ENCODE results near the gene DCDC1. TPM values are rescaled to one million over a fixed set of nuclear protein-coding genes. Genes with fewer than 3 reads are reported as not detected.

DCDC1 gene
- total RNA-seq, 1 donor from 2014 or later = 0.44 TPM

- Mint-ChIP-seq H3K36me3 (ENCODE audit: low read depth, unreplicated experiment) (no peaks in the 10 kb centered on the region), H3K4me1 (ENCODE audit: unreplicated experiment) (no peaks in the 10 kb centered on the region), H3K27ac (ENCODE audit: unreplicated experiment) (no peak overlapping the region), H3K27me3 (ENCODE audit: unreplicated experiment) (no peaks in the 10 kb centered on the region), H3K9me3 (ENCODE audit: unreplicated experiment) (no peaks in the 10 kb centered on the region), H3K4me3 (ENCODE audit: unreplicated experiment) (no peak overlapping the region)
- no peak for TF ChIP-seq CTCF (IDR thresholded peaks at IDR 0.05; ENCODE audit: unreplicated experiment)
- no peak for DNase-seq (ENCODE audit: low spot score)
These were observed 218.7 kb downstream of the DCDC1 start for GRCh38 chr11:31150841-31151240.

- no peak overlapping the region for H3K4me3 Mint-ChIP-seq (ENCODE audit: unreplicated experiment)
- H3K27me3 Mint-ChIP-seq (ENCODE audit: unreplicated experiment) = no peaks in the 10 kb centered on the region
- no peaks in the 10 kb centered on the region for H3K9me3 Mint-ChIP-seq (ENCODE audit: unreplicated experiment)
- DNase-seq (ENCODE audit: low spot score) = no peak
- no peak overlapping the region for H3K27ac Mint-ChIP-seq (ENCODE audit: unreplicated experiment)
- no peaks in the 10 kb centered on the region for H3K4me1 Mint-ChIP-seq (ENCODE audit: unreplicated experiment)
- H3K36me3 Mint-ChIP-seq (ENCODE audit: low read depth, unreplicated experiment) = no peaks in the 10 kb centered on the region
- no peak for TF ChIP-seq CTCF (IDR thresholded peaks at IDR 0.05; ENCODE audit: unreplicated experiment)
These were observed 219.5 kb downstream of the DCDC1 start for GRCh38 chr11:31150011-31150410.

- DNase-seq (ENCODE audit: low spot score) = no peak
- no peaks in the 10 kb centered on the region for H3K4me1 Mint-ChIP-seq (ENCODE audit: unreplicated experiment)
- H3K4me3 Mint-ChIP-seq (ENCODE audit: unreplicated experiment) = no peak overlapping the region
- TF ChIP-seq CTCF (IDR thresholded peaks at IDR 0.05; ENCODE audit: unreplicated experiment) = no peak
- H3K27me3 Mint-ChIP-seq (ENCODE audit: unreplicated experiment) = no peaks in the 10 kb centered on the region
- H3K9me3 Mint-ChIP-seq (ENCODE audit: unreplicated experiment) = no peaks in the 10 kb centered on the region
- H3K36me3 Mint-ChIP-seq (ENCODE audit: low read depth, unreplicated experiment) = no peaks in the 10 kb centered on the region
- H3K27ac Mint-ChIP-seq (ENCODE audit: unreplicated experiment) = no peak overlapping the region
These were observed 227.8 kb downstream of the DCDC1 start for GRCh38 chr11:31141789-31142188.

- Mint-ChIP-seq H3K27ac (ENCODE audit: unreplicated experiment) (no peak overlapping the region), H3K9me3 (ENCODE audit: unreplicated experiment) (no peaks in the 10 kb centered on the region), H3K36me3 (ENCODE audit: low read depth, unreplicated experiment) (no peaks in the 10 kb centered on the region), H3K4me1 (ENCODE audit: unreplicated experiment) (no peaks in the 10 kb centered on the region), H3K27me3 (ENCODE audit: unreplicated experiment) (no peaks in the 10 kb centered on the region), H3K4me3 (ENCODE audit: unreplicated experiment) (no peak overlapping the region)
- TF ChIP-seq CTCF (IDR thresholded peaks at IDR 0.05; ENCODE audit: unreplicated experiment) = no peak
- DNase-seq (ENCODE audit: low spot score) = no peak
These were observed 230.1 kb downstream of the DCDC1 start for GRCh38 chr11:31139479-31139878.

- Mint-ChIP-seq H3K4me3 (ENCODE audit: unreplicated experiment) (no peak overlapping the region), H3K9me3 (ENCODE audit: unreplicated experiment) (no peaks in the 10 kb centered on the region), H3K27me3 (ENCODE audit: unreplicated experiment) (no peaks in the 10 kb centered on the region), H3K27ac (ENCODE audit: unreplicated experiment) (no peak overlapping the region), H3K36me3 (ENCODE audit: low read depth, unreplicated experiment) (no peaks in the 10 kb centered on the region), H3K4me1 (ENCODE audit: unreplicated experiment) (no peaks in the 10 kb centered on the region)
- TF ChIP-seq CTCF (IDR thresholded peaks at IDR 0.05; ENCODE audit: unreplicated experiment) = no peak
- no peak for DNase-seq (ENCODE audit: low spot score)
These were observed 236.8 kb downstream of the DCDC1 start for GRCh38 chr11:31132531-31133421.
